Esophagus muscularis mucosa (tissue), 4 donors: ENCODE results near the gene AVP. TPM values are rescaled to one million over a fixed set of nuclear protein-coding genes. Genes with fewer than 3 reads are reported as not detected.

Experiments
- DNase-seq: peaks from one replicate; pipeline ENCODE4 v3.0.0-alpha.2; 2017; ENCODE audit errors: extremely low spot score
- H3K27ac ChIP-seq, 4 donors: fragments of 200-600 bp; sonication (generic); replicated peaks in 1 of 4; 1 replicate in 3 of 4; 2 replicates in 1 of 4; pipeline ENCODE4 v1.5.1; 2016 to 2019; ENCODE audit warnings: mild to moderate bottlenecking in 1 of 4
- H3K27me3 ChIP-seq, 4 donors: fragments of 200-600 bp; sonication (generic); one replicate each; pipeline versions ENCODE4 v1.5.1 to v1.6.0; 2016 to 2019
- H3K36me3 ChIP-seq, 4 donors: fragments of 200-600 bp; sonication (generic); one replicate each; pipeline ENCODE4 v1.5.1; 2016 to 2019
- H3K4me1 ChIP-seq, 4 donors: fragments of 200-600 bp; sonication (generic); one replicate each; pipeline ENCODE4 v1.5.1; 2016 to 2019
- H3K4me3 ChIP-seq, 4 donors: fragments of 200-600 bp; sonication (generic); 1 replicate in 2 of 4; 2 replicates in 2 of 4; pipeline ENCODE4 v1.5.1; 2016 to 2019; ENCODE audit warnings: mild to moderate bottlenecking in 4 of 4, moderate library complexity in 1 of 4
- H3K9me3 ChIP-seq, 4 donors: fragments of 200-600 bp; sonication (generic); 1 replicate in 3 of 4; 2 replicates in 1 of 4; pipeline ENCODE4 v1.5.1; 2016 to 2019
- CTCF ChIP-seq, 3 experiments: fragments of 200-600 bp in 2 of 3; fragments of 450-650 bp in 1 of 3; sonication (generic) in 2 of 3; IDR thresholded peaks; one replicate each; pipeline ENCODE4 v1.5.1; 2017 to 2019; ENCODE audit warnings: antibody characterized with exemption in 3 of 3, mild to moderate bottlenecking in 2 of 3, moderate library complexity in 1 of 3
- EP300 ChIP-seq: sonication (generic); formaldehyde crosslinking; IDR thresholded peaks from one replicate; pipeline ENCODE4 v1.6.1; 2017; ENCODE audit warnings: antibody characterized with exemption
- POLR2A ChIP-seq: fragments of 450-650 bp; IDR thresholded peaks from one replicate; pipeline ENCODE4 v1.6.1; 2017; ENCODE audit warnings: antibody characterized with exemption, moderate library complexity, mild to moderate bottlenecking, low read depth
- POLR2AphosphoS5 ChIP-seq, 2 donors: sonication (generic); formaldehyde crosslinking; IDR thresholded peaks; one replicate each; pipeline ENCODE4 v1.6.1; 2017; ENCODE audit warnings: antibody characterized with exemption in 2 of 2
- WGBS: methylation state at CpG from one replicate; pipeline ENCODE4 v1.1.5; 2018; 5-methylcytosine and 5-hydroxymethylcytosine counted together
- intact Hi-C: fragments of 100-400 bp; cut with DNase I; formaldehyde crosslinking; loops from one replicate; pipeline ENCODE4 v1.15.1; 2023
- total RNA-seq, 4 donors: library from RNA; depleted of rRNA; stranded (reverse); fragments of >200 nt; gene quantifications; one replicate each; pipeline versions ENCODE4 v1.1.0 to v1.2.1, GENCODE V29; 2016

AVP gene
- total RNA-seq, 4 donors from 2014 or later = not detected

- Histone ChIP-seq H3K9me3 (no peaks in the 10 kb centered on the region), H3K27me3 (no peaks in the 10 kb centered on the region), H3K4me3 (no peak overlapping the region), H3K27ac (no peak overlapping the region), H3K36me3 (peaks cover 14 to 69% (median 45%) of the 10 kb centered on the region in 4 donors), H3K4me1 (no peaks in the 10 kb centered on the region)
- TF ChIP-seq EP300 (no peak), POLR2A (no peak)
- no peak for DNase-seq
- WGBS = 90% methylated on average over 11 of the region's 23 CpGs
- intact Hi-C loops = no loop called here
These were observed 25.1 kb upstream of the AVP start for GRCh38 chr20:3109350-3110302.

GRCh38 chr20:3107464-3108025, 23.0 kb upstream of the AVP start:
- no peak for DNase-seq
- intact Hi-C loops = no loop called here
- H3K36me3 ChIP-seq = peaks cover 14 to 57% (median 38%) of the 10 kb centered on the region in 4 donors
- no peaks in the 10 kb centered on the region for H3K4me1 ChIP-seq
- TF ChIP-seq POLR2A (no peak), POLR2AphosphoS5 (IDR thresholded peaks at IDR 0.05) (no peak), EP300 (no peak), CTCF (IDR thresholded peaks at IDR 0.05) (no peak)
- H3K9me3 ChIP-seq = no peaks in the 10 kb centered on the region
- 86% methylated on average over 3 of the region's 12 CpGs for WGBS
- no peak overlapping the region for H3K27ac ChIP-seq
- no peak overlapping the region for H3K4me3 ChIP-seq
- H3K27me3 ChIP-seq = no peaks in the 10 kb centered on the region

GRCh38 chr20:3106658-3107463, 22.3 kb upstream of the AVP start:
- WGBS = 75% methylated on average over 13 of the region's 14 CpGs
- H3K36me3 ChIP-seq = peaks cover 14 to 52% (median 38%) of the 10 kb centered on the region in 4 donors
- H3K9me3 ChIP-seq = no peaks in the 10 kb centered on the region
- no peak for DNase-seq
- TF ChIP-seq POLR2AphosphoS5 (IDR thresholded peaks at IDR 0.05) (no peak), POLR2A (no peak), CTCF (IDR thresholded peaks at IDR 0.05) (no peak), EP300 (no peak)
- H3K27me3 ChIP-seq = no peaks in the 10 kb centered on the region
- H3K4me1 ChIP-seq = no peaks in the 10 kb centered on the region
- H3K4me3 ChIP-seq = no peak overlapping the region
- intact Hi-C loops = no loop called here
- H3K27ac ChIP-seq = no peak overlapping the region

- WGBS = 86% methylated on average over 3 of the region's 3 CpGs
- intact Hi-C loops = no loop called here
These were observed 21.7 kb upstream of the AVP start for GRCh38 chr20:3106185-3106584.

More at GRCh38 chr20:3106185-3106584, 21.7 kb upstream of the AVP start:
- TF ChIP-seq POLR2AphosphoS5 (IDR thresholded peaks at IDR 0.05) (no peak), POLR2A (no peak), EP300 (no peak), CTCF (IDR thresholded peaks at IDR 0.05) (no peak)
- peaks cover 14 to 50% (median 36%) of the 10 kb centered on the region in 4 donors for H3K36me3 ChIP-seq
- H3K9me3 ChIP-seq = no peaks in the 10 kb centered on the region
- H3K4me3 ChIP-seq = no peak overlapping the region
- H3K27ac ChIP-seq = no peak overlapping the region
- no peak for DNase-seq
- no peaks in the 10 kb centered on the region for H3K27me3 ChIP-seq
- no peaks in the 10 kb centered on the region for H3K4me1 ChIP-seq
